H9 (cell line): ENCODE data around the gene DGKD. TPM values are rescaled to one million over a fixed set of nuclear protein-coding genes. Genes with fewer than 3 reads are reported as not detected.

Experiments
- DNase-seq: peaks from one replicate; pipeline ENCODE4 v3.0.0-alpha.2; 2017
- H2AFZ ChIP-seq: one replicate; pipeline ENCODE4 v1.6.1; 2013; ENCODE audit warnings: mild to moderate bottlenecking, low read length, control low read depth, moderate library complexity
- H2AK5ac ChIP-seq: 2 replicates; pipeline ENCODE4 v1.6.1; 2013; ENCODE audit warnings: low read length, control low read depth, mixed read lengths; ENCODE audit not compliant: insufficient read length
- H2BK120ac ChIP-seq: one replicate; pipeline ENCODE4 v1.6.1; 2013; ENCODE audit warnings: low read depth, mild to moderate bottlenecking, low read length, control low read depth, inconsistent platforms; ENCODE audit not compliant: poor library complexity, severe bottlenecking
- H2BK12ac ChIP-seq: 2 replicates; pipeline ENCODE4 v1.6.1; 2013; ENCODE audit warnings: low read length, control low read depth, mixed read lengths, low read depth; ENCODE audit not compliant: insufficient read length
- H2BK15ac ChIP-seq: 2 replicates; pipeline ENCODE4 v1.6.1; 2013; ENCODE audit warnings: low read depth, low read length, control low read depth
- H2BK20ac ChIP-seq: one replicate; pipeline ENCODE4 v1.6.1; 2013; ENCODE audit warnings: low read depth, mild to moderate bottlenecking, low read length, control low read depth, inconsistent platforms; ENCODE audit not compliant: poor library complexity, severe bottlenecking
- H2BK5ac ChIP-seq: 2 replicates; pipeline ENCODE4 v1.6.1; 2013; ENCODE audit warnings: low read length, control low read depth, mixed read lengths; ENCODE audit not compliant: insufficient read length
- H3K14ac ChIP-seq: 2 replicates; pipeline ENCODE4 v1.6.1; 2013; ENCODE audit warnings: low read length, control low read depth; ENCODE audit not compliant: insufficient read depth
- H3K18ac ChIP-seq: 2 replicates; pipeline ENCODE4 v1.6.1; 2013; ENCODE audit warnings: low read depth, mild to moderate bottlenecking, mixed read lengths, low read length, control low read depth; ENCODE audit not compliant: insufficient read length
- H3K23ac ChIP-seq: 2 replicates; pipeline ENCODE4 v1.6.1; 2013; ENCODE audit warnings: low read length, control low read depth, mixed read lengths, low read depth; ENCODE audit not compliant: insufficient read length
- H3K23me2 ChIP-seq: 2 replicates; pipeline ENCODE4 v1.6.1; 2013; ENCODE audit warnings: low read depth, mild to moderate bottlenecking, mixed read lengths, low read length, control low read depth; ENCODE audit not compliant: insufficient read length, poor library complexity, severe bottlenecking
- H3K27ac ChIP-seq: 2 replicates; pipeline ENCODE4 v1.5.1; 2013; ENCODE audit warnings: low read length, control low read depth, mixed read lengths, low read depth; ENCODE audit not compliant: insufficient read length
- H3K27me3 ChIP-seq: 2 replicates; pipeline ENCODE4 v1.6.1; 2013; ENCODE audit warnings: low read length, control low read depth, inconsistent platforms; ENCODE audit not compliant: insufficient read depth
- H3K4ac ChIP-seq: 2 replicates; pipeline ENCODE4 v1.6.1; 2013; ENCODE audit warnings: low read depth, mild to moderate bottlenecking, control low read depth, inconsistent platforms, low read length, moderate library complexity
- H3K4me1 ChIP-seq: 2 replicates; pipeline ENCODE4 v1.6.1; 2013; ENCODE audit warnings: low read length, control low read depth, inconsistent platforms; ENCODE audit not compliant: insufficient read depth
- H3K4me2 ChIP-seq: 2 replicates; pipeline ENCODE4 v1.6.1; 2013; ENCODE audit warnings: low read length, control low read depth, mixed read lengths; ENCODE audit not compliant: insufficient read length, insufficient read depth
- H3K56ac ChIP-seq: 2 replicates; pipeline ENCODE4 v1.6.1; 2013; ENCODE audit warnings: low read depth, mild to moderate bottlenecking, mixed read lengths, low read length, control low read depth; ENCODE audit not compliant: insufficient read length
- H3K79me1 ChIP-seq: 2 replicates; pipeline ENCODE4 v1.6.1; 2013; ENCODE audit warnings: low read depth, mild to moderate bottlenecking, moderate library complexity, low read length, control low read depth, inconsistent platforms; ENCODE audit not compliant: insufficient read depth, poor library complexity, severe bottlenecking
- H3K79me2 ChIP-seq: 2 replicates; pipeline ENCODE4 v1.6.1; 2013; ENCODE audit warnings: low read length, control low read depth, inconsistent platforms; ENCODE audit not compliant: insufficient read depth
- H3K9ac ChIP-seq: 2 replicates; pipeline ENCODE4 v1.6.1; 2013; ENCODE audit warnings: low read length, control low read depth, mixed read lengths; ENCODE audit not compliant: insufficient read length; ENCODE audit errors: extremely low read depth
- H3K9me3 ChIP-seq: one replicate; pipeline ENCODE4 v1.6.1; 2013; ENCODE audit warnings: low read depth, low read length, inconsistent platforms; ENCODE audit not compliant: control insufficient read depth
- H3T11ph ChIP-seq: one replicate; pipeline ENCODE4 v1.6.1; 2013; ENCODE audit warnings: mild to moderate bottlenecking, low read length, control low read depth, inconsistent platforms
- H4K20me1 ChIP-seq: one replicate; pipeline ENCODE4 v1.6.1; 2013; ENCODE audit not compliant: control insufficient read depth, insufficient read length, insufficient read depth
- H4K5ac ChIP-seq: 2 replicates; pipeline ENCODE4 v1.6.1; 2013; ENCODE audit warnings: low read depth, mild to moderate bottlenecking, mixed read lengths, low read length, control low read depth; ENCODE audit not compliant: insufficient read length
- H4K8ac ChIP-seq: replicated peaks from 2 replicates; pipeline ENCODE4 v1.6.1; 2013; ENCODE audit warnings: low read length, control low read depth, mixed read lengths, low read depth; ENCODE audit not compliant: insufficient read length
- H4K91ac ChIP-seq: 2 replicates; pipeline ENCODE4 v1.6.1; 2013; ENCODE audit warnings: low read depth, mild to moderate bottlenecking, moderate library complexity, mixed read lengths, low read length, control low read depth; ENCODE audit not compliant: insufficient read length
- H3K27ac Mint-ChIP-seq, 3 experiments: 2 replicates in 2 of 3; 3 replicates in 1 of 3; pipeline ENCODE4 v1.8.0; 2020 to 2021; ENCODE audit warnings: mixed read lengths in 3 of 3, mild to moderate bottlenecking in 1 of 3, moderate library complexity in 1 of 3
- H3K27me3 Mint-ChIP-seq: 2 replicates; pipeline ENCODE4 v1.8.0; 2021; ENCODE audit warnings: low read depth, mild to moderate bottlenecking, moderate library complexity, mixed read lengths
- H3K36me3 Mint-ChIP-seq, 3 experiments: 2 replicates in 2 of 3; 3 replicates in 1 of 3; pipeline ENCODE4 v1.8.0; 2020 to 2021; ENCODE audit warnings: low read depth in 3 of 3, mixed read lengths in 3 of 3; ENCODE audit not compliant: insufficient read depth in 1 of 3
- H3K4me1 Mint-ChIP-seq, 2 experiments: 2 replicates each; pipeline ENCODE4 v1.8.0; 2020; ENCODE audit warnings: mixed read lengths in 2 of 2
- H3K4me3 Mint-ChIP-seq, 2 experiments: 2 replicates in 1 of 2; 3 replicates in 1 of 2; pipeline ENCODE4 v1.8.0; 2020 to 2021; ENCODE audit warnings: mild to moderate bottlenecking in 2 of 2, mixed read lengths in 2 of 2, moderate library complexity in 1 of 2
- H3K9me3 Mint-ChIP-seq, 2 experiments: 2 replicates in 1 of 2; 3 replicates in 1 of 2; pipeline ENCODE4 v1.8.0; 2020; ENCODE audit warnings: mild to moderate bottlenecking in 2 of 2, mixed read lengths in 2 of 2, moderate library complexity in 1 of 2
- WGBS: extraction: QIAGEN DNeasy Blood & Tissue Kit; methylation state at CpG from one replicate; pipeline ENCODE4 v1.1.7; 2013; ENCODE audit warnings: missing lambda C conversion rate, low lambda C conversion rate, mixed read lengths; ENCODE audit not compliant: insufficient read length; ENCODE audit errors: extremely low coverage; 5-methylcytosine and 5-hydroxymethylcytosine counted together
- total RNA-seq: library from RNA; stranded (reverse); gene quantifications from 2 replicates; pipeline ENCODE4 v1.2.1, GENCODE V29; 2021
- TF ChIP-seq, protein P1 (sequence below): fragments of 200-600 bp; sonication (generic); conservative IDR thresholded peaks from 3 replicates; pipeline ENCODE4 v1.8.0; 2021; ENCODE audit warnings: antibody characterized with exemption, mild to moderate bottlenecking

DGKD gene
- total RNA-seq, 1 experiment from 2014 or later = 20.7 TPM

DNA sequence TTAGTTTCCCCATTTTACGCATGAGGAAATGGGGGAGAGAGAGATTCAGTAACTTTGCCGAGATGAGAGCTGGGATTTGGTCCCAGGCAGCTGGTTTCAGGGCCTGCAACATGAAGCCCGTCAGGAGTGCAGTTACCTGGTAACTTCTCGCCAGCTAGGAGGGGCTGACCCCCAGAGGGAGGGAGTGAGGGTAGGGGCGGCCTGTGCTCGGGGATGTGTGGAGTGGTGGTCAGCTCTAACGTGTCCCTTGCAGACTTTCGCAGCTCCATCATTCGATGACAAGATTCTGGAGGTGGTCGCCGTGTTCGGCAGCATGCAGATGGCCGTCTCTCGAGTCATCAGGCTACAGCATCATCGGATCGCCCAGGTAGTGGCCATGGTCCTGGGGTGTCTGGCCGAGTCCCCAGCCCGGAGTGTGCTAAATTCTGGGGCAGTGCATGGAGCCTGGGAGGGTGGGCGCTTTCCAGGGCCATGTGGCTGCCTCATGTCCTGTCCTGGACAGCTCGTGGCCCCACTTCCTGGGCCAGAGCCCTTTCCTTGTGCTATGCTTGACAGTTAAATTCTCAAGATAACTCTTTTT lies 103.8 kb downstream of the DGKD start:
- TF ChIP-seq, protein P1, sequence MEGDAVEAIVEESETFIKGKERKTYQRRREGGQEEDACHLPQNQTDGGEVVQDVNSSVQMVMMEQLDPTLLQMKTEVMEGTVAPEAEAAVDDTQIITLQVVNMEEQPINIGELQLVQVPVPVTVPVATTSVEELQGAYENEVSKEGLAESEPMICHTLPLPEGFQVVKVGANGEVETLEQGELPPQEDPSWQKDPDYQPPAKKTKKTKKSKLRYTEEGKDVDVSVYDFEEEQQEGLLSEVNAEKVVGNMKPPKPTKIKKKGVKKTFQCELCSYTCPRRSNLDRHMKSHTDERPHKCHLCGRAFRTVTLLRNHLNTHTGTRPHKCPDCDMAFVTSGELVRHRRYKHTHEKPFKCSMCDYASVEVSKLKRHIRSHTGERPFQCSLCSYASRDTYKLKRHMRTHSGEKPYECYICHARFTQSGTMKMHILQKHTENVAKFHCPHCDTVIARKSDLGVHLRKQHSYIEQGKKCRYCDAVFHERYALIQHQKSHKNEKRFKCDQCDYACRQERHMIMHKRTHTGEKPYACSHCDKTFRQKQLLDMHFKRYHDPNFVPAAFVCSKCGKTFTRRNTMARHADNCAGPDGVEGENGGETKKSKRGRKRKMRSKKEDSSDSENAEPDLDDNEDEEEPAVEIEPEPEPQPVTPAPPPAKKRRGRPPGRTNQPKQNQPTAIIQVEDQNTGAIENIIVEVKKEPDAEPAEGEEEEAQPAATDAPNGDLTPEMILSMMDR = no peak
- Mint-ChIP-seq H3K36me3 (peaks cover 9 to 57% (median 42%) of the 10 kb centered on the region in 3 experiments; a peak in 6 of 7 replicates), H3K4me3 (no peak overlapping the region), H3K27ac (peak overlapping the region in 1 of 3 experiments; percentile 91; a peak in 2 of 7 replicates), H3K27me3 (no peaks in the 10 kb centered on the region), H3K4me1 (peaks cover 0 to 2% of the 10 kb centered on the region in 2 experiments; a peak in 1 of 4 replicates), H3K9me3 (no peaks in the 10 kb centered on the region; a peak in 1 of 5 replicates)
- no peaks in the 10 kb centered on the region for H3K79me1 ChIP-seq
- H2BK20ac ChIP-seq = no peak overlapping the region
- H3K4me1 ChIP-seq = no peaks in the 10 kb centered on the region
- no peak overlapping the region for H3K56ac ChIP-seq
- no peak overlapping the region for H3K27ac ChIP-seq
- no peak overlapping the region for H2BK15ac ChIP-seq
- no peaks in the 10 kb centered on the region for H3K9me3 ChIP-seq
- no peak overlapping the region for H4K5ac ChIP-seq
- H2AK5ac ChIP-seq = no peak overlapping the region
- H4K8ac ChIP-seq = no peak overlapping the region
- H3K14ac ChIP-seq = no peak overlapping the region
- no peaks in the 10 kb centered on the region for H3K27me3 ChIP-seq
- H3K79me2 ChIP-seq = no peaks in the 10 kb centered on the region
- no peaks in the 10 kb centered on the region for H3K23me2 ChIP-seq
- H3K4me2 ChIP-seq = no peak overlapping the region
- no peaks in the 10 kb centered on the region for H4K20me1 ChIP-seq
- H3T11ph ChIP-seq = no peak overlapping the region
- H2BK5ac ChIP-seq = no peak overlapping the region
- H3K4ac ChIP-seq = no peak overlapping the region
- no peak overlapping the region for H3K9ac ChIP-seq
- no peak overlapping the region for H4K91ac ChIP-seq
- H2AFZ ChIP-seq = no peak overlapping the region
- no peak overlapping the region for H3K23ac ChIP-seq
- no peak overlapping the region for H2BK12ac ChIP-seq
- DNase-seq = no peak
- H2BK120ac ChIP-seq = no peak overlapping the region
- H3K18ac ChIP-seq = no peak overlapping the region
- WGBS = no CpG with 5 or more reads among the region's 20 CpGs
